ENCODE results near the gene CDH8.
"Not testable (repeated sequence)": the region's sequence is repeated elsewhere in the genome, so short reads cannot be mapped to it uniquely, and the experiment has no call there.

CDH8 gene

GRCh38 chr16:61791464-61791863 lies 244.8 kb downstream of the CDH8 start:
- DNase-seq (ENCODE audit: low read depth): no peak

DNA sequence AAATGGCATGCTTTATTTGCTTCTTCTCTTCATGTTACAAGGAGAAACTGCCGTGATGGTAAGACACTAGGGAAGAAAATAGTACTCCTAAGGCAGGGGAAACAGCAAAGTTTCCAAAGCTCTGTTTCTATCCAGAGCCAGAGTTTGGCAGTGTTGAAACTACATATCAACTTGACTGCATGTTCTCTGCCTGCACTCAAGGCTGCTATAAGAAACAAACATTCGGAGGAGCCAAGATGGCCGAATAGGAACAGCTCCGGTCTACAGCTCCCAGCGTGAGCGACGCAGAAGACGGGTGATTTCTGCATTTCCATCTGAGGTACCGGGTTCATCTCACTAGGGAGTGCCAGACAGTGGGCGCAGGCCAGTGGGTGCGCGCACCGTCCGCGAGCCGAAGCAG lies 254.4 kb downstream of the CDH8 start:
- not testable (repeated sequence) for DNase-seq (ENCODE audit: low read depth)

DNA sequence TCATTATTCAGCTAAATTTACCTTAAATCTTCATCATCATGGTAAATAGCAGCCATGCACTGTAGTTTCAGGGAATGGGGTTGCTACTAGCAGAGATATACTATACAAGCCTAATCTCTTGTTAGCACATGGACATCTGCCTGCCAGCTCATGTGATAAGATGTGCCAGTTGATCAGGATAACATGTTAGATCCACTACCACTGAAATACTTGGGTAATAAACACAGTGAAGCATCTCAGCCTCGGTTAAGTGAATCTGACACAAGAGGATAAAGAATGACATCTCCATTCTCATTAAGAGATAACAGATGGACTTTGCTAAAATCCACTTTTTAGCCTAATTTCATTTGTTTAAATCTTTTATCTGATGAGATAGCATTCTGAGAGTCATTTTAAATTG lies 256.1 kb downstream of the CDH8 start:
- DNase-seq (ENCODE audit: low read depth): no peak

DNA sequence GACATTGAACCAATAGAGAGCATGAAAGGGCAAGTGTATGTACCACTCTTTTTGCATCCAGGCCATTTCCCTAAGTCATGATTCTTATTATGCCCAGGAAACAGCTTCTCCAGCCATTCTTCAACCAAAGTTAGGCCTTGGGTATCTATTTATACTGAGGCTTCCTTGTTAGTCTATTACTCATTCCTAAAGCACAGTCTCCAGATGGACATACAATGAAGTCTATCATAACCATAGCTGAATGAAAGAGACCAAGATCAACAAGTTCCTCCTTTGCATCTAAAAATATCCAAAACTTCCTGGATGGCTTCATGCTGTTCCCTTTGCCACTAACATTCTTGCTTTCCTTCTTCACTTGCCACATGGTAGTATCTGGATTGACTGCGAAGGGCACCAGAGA lies 265.9 kb downstream of the CDH8 start:
- no peak for DNase-seq (ENCODE audit: low read depth)

GRCh38 chr16:61763991-61764390 lies 272.2 kb downstream of the CDH8 start:
- no peak for DNase-seq (ENCODE audit: low read depth)

DNA sequence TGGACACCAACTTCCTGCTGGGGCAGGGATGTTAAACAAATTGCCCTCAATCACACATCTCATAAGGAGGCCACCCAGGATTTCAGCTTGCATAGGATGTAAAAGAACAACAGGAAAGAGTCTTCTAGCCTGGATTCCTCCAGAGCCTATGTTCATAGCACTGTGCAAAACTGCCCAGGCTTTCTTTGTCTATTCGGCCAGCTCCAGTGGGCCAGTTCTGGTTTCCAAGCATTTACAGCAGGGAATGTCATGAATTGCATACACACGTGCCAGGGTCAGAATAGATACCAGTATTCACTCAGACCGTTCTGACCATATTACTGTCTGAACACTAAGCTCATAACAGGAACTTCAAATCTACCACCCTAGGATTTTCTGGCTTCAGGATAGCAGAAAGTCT lies 273.2 kb downstream of the CDH8 start:
- no peak for DNase-seq (ENCODE audit: low read depth)

DNA sequence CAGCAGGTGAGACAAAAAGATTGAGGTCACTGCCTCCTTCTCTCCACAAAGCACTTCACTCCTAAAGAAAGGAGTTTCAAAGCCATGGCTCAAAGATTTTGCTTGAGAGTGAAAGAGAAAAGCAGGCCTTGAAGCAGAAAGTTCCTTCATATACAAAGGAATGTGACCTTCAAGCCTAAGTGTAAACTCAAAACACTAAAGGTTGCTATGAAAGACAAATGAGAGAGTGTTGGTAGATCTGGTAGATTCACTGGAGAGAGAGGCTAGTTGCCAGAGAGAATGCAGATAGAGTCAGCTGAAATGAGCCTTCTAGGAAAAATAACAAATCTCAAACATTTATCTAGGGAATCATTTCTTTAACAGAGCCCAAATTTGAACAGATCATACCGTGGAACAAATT lies 305.2 kb downstream of the CDH8 start:
- DNase-seq (ENCODE audit: low read depth): no peak

GRCh38 chr16:61726701-61727100 lies 309.5 kb downstream of the CDH8 start:
- DNase-seq (ENCODE audit: low read depth): no peak

DNA sequence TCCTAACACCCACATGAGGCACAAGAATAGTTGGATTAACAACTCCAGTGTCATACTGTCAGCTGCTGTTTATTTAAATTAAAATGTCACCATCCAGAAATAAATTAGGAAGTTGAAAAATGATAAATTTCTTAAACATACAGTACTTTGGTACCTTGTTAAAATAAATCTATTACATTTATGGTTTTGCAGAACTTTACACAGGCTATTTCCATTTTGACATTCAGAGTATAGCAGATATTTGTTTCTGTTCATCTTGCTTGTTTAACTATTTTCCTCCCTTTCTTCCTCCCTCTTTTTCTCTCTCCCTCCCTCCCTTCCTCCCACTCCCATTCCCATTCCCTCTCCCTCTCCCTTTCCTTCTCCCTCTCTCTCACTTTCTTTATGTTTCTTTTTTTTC lies 310.1 kb downstream of the CDH8 start:
- no peak for DNase-seq (ENCODE audit: low read depth)

- DNase-seq (ENCODE audit: low read depth): no peak
Measured at GRCh38 chr16:61721544-61721943, 314.7 kb downstream of the CDH8 start.

DNA sequence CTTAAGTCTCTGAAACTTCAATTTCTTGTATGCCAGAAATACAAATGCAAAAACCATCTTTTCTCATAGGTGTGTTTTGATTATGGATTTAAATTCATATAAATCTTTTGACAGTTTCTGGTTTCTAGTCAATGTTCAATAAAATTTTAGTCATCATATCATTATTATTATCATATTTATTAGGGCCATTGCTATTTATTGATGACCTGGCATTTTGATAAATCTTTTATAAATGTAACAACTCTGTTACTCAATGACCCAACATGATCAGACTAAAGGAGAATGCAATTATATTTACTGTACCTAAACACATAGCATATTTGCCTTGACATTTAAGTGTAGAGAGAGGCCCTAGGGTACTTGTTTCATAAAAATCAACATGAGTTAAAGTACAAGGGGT lies 320.8 kb downstream of the CDH8 start:
- DNase-seq (ENCODE audit: low read depth): no peak

GRCh38 chr16:61713787-61714186 lies 322.5 kb downstream of the CDH8 start:
- no peak for DNase-seq (ENCODE audit: low read depth)

GRCh38 chr16:61699640-61700039 lies 336.6 kb downstream of the CDH8 start:
- not testable (repeated sequence) for DNase-seq (ENCODE audit: low read depth)

DNA sequence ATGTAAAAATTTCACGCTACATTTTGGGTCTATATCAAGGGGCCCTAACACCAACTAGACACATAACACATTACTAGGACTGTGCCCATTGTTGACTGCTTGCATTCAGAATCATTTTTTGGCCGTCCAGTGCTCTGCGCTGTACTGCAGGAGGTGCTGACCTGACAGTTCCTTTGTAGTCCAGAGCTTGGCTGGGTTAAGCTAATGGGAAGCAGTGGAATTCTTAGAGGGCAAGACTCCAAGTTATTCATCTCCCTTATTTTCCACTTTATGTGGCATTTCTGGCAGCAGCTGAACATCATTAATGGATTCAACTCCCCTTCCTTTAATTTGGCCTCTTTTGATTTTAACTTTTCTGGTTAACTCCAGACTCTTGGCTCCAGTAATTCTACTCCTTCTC lies 351.7 kb downstream of the CDH8 start:
- no peak for DNase-seq (ENCODE audit: low read depth)

DNA sequence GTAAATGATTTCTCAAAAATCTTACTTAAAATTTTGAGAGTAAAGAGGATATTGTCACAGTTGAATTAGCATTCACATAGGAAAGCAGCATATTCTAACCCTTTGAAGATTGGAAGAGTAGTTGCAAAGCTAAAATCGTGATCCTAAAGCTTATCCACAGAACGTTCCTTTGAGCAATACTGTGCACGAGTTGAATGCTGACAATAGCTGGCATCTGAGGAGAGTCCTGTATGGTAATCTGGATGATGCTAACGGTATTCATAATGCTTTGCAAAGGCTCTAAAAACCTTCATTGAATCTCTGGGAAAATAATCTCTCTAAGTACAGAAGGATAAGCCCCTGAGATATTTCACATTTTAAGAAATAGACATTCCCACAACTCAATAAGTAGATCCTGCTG lies 354.6 kb downstream of the CDH8 start:
- DNase-seq (ENCODE audit: low read depth): no peak

DNA sequence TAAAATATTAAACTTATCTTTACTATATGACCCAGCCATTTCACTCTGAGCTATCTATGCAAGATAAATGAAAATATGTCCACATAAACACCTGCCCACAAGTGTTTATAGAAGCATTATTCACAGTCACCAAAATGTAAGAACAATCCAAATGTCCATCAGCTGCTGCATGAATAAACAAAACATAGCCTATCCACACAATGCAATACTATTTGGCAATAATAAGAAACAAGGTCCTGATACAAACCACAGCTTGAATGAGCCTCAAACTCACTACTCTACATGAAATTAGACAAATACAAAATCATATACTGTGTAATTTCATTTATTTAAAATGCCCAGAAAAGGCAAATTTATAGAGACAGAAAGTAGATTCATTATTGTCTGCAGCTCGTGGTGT lies 355.1 kb downstream of the CDH8 start:
- no peak for DNase-seq (ENCODE audit: low read depth)

GRCh38 chr16:61678182-61678581 lies 358.1 kb downstream of the CDH8 start:
- DNase-seq (ENCODE audit: low read depth): no peak

GRCh38 chr16:61677776-61678175 lies 358.5 kb downstream of the CDH8 start:
- no peak for DNase-seq (ENCODE audit: low read depth)

- DNase-seq (ENCODE audit: low read depth): no peak
Measured at GRCh38 chr16:61676740-61677139, 359.5 kb downstream of the CDH8 start.

DNA sequence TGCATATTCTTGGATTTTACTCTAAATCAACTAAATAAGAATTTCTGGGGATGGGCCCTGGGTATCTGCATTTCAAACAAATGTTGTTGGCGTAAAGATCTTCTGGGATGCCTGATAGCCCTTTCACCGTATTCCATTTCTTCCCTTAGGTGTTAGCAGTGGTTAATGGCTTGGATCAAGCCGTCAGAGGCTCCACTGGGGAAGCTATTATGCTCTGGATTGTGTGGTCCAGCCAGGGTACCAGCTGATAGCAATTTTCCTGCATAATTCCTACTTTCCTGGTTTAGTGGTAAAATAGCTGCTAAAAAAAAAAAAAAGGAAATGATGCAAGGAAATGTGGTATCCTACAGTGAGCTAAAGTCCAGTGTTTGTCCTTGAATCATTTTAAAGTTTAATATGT lies 365.1 kb downstream of the CDH8 start:
- no peak for DNase-seq (ENCODE audit: low read depth)

- DNase-seq (ENCODE audit: low read depth): no peak
Measured at GRCh38 chr16:61665512-61665911, 370.7 kb downstream of the CDH8 start.

DNA sequence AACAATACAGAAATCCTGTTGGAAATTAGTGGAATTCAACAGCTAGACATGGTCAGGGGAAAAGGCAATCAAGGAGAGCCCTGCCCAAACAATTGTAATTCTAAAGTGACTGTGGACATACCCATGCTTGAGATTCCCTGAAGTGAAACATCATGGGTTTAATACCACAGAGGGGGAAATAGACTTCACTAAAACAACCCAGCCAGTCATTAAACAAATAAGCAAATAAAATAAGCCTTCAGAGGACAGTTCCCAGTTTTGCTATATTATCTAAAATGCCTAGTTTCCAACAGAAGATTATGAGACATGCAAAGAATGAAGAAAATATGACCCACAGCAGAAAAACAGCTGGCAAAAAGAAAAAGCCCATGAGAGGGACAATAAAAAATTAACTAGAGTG lies 376.3 kb downstream of the CDH8 start:
- DNase-seq (ENCODE audit: low read depth): no peak

DNA sequence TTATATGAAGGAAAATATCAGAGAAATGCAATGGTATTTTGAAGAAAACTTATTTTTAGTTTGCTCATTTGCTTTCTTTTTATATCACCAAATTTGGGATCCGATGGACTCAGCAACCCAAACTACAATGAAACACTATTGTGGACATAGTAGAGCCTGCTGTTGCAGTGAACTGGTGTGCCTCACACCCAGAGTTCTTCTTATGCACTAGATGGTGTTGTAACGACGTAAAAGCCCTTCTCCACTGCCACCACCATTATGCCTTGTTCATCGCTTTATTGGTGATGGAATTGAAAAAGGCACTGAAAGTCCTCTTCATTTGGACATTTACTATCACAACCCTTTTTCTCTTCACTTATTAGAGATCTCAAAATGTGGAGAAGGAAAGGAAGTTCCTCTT lies 381.3 kb downstream of the CDH8 start:
- no peak for DNase-seq (ENCODE audit: low read depth)

DNA sequence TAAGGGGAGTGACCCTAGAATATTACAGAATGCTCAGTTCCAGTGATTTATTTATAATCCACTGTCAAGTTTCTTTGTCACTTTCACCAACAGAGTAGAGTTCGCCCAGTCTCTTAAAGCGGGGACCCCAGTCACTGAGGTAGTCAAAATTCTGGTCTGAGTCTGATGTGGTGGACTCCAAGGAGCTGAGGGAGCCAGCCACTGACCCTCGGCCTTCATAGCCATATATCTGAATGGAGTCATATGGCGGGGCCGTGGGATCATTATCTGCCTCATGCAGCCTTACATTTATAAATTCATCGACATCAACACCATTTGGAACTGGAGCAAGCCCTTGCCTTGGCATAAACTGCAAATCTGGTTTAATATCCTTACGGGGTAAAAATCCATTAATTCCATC lies 382.7 kb downstream of the CDH8 start:
- no peak for DNase-seq (ENCODE audit: low read depth)

GRCh38 chr16:61645561-61645960 lies 390.7 kb downstream of the CDH8 start:
- DNase-seq (ENCODE audit: low read depth): no peak
